K562 (cell line): ENCODE data around the gene CEP72. TPM values are rescaled to one million over a fixed set of nuclear protein-coding genes. Genes with fewer than 3 reads are reported as not detected.
A peak's percentile ranks its signal among the peaks of the same experiment; 100 is the strongest.

Source experiments
- ATAC-seq: fragments of 200-7000 bp; cut with Tn5 transposase; 3 replicates; pipeline ENCODE4 v1.9.1; 2020; ENCODE audit warnings: moderate library complexity
- BruUV-seq: library from RNA; stranded (reverse); fragments of 400-500 nt; replicated peaks from 2 replicates; lab custom pipeline; 2021; lab: Mats Ljungman, UMichigan
- CTCF ChIA-PET: fragments of 300-600 bp; formaldehyde crosslinking; extraction: SDS; loops from one replicate; lab custom pipeline; 2021; ENCODE audit warnings: low intra/inter-chr PET ratio; lab: Yijun Ruan, JAX
- POLR2A ChIA-PET: fragments of 300-600, 350-650 bp; sonication (Branson Sonifier 250); formaldehyde crosslinking; extraction: SDS; loops from one replicate; lab custom pipeline; 2021; ENCODE audit warnings: antibody characterized with exemption, inconsistent platforms; lab: Yijun Ruan, JAX
- DNase-seq, 4 experiments: peaks; one replicate each; pipeline versions ENCODE4 v3.0.0 to v3.0.0-alpha.2; 2011 to 2018; ENCODE audit warnings: low spot score in 3 of 4, mixed read lengths in 3 of 4; ENCODE audit errors: extremely low read depth in 1 of 4
- FAIRE-seq: peaks from 2 replicates; lab custom pipeline; 2011; peaks lifted over from hg19 to GRCh38; lab: Jason Lieb, UNC
- H2AFZ ChIP-seq: 2 replicates; pipeline ENCODE4 v1.6.0; 2011; ENCODE audit warnings: low read depth, low read length, control low read depth, inconsistent platforms
- H3K27ac ChIP-seq: fragments of 200-600 bp; 3 replicates; pipeline ENCODE4 v1.8.0; 2011; ENCODE audit warnings: low read depth, mild to moderate bottlenecking, control low read depth, inconsistent platforms, low read length, moderate library complexity, mixed read lengths; ENCODE audit errors: extremely low read depth
- H3K27me3 ChIP-seq, 2 experiments: fragments of 300-600 bp in 1 of 2; 2 replicates in 1 of 2; 3 replicates in 1 of 2; pipeline versions ENCODE4 v1.6.0 to v1.8.0; 2011; ENCODE audit warnings: inconsistent platforms in 2 of 2, low read length in 2 of 2, mild to moderate bottlenecking in 1 of 2, mixed read lengths in 1 of 2, moderate library complexity in 1 of 2; ENCODE audit not compliant: control insufficient read depth in 2 of 2, insufficient read depth in 2 of 2
- H3K36me3 ChIP-seq: fragments of 300-600 bp; 3 replicates; pipeline ENCODE4 v1.8.0; 2011; ENCODE audit warnings: mild to moderate bottlenecking, low read length, inconsistent platforms; ENCODE audit not compliant: control insufficient read depth, insufficient read depth
- H3K4me1 ChIP-seq, 2 experiments: fragments of 200-600 bp in 1 of 2; replicated peaks in 1 of 2; 2 replicates in 1 of 2; 3 replicates in 1 of 2; pipeline versions ENCODE4 v1.5.1 to v1.8.0; 2011; ENCODE audit warnings: inconsistent platforms in 2 of 2, low read length in 2 of 2, mild to moderate bottlenecking in 1 of 2, mixed read lengths in 1 of 2, moderate library complexity in 1 of 2; ENCODE audit not compliant: control insufficient read depth in 2 of 2, insufficient read depth in 2 of 2
- H3K4me2 ChIP-seq: 2 replicates; pipeline ENCODE4 v1.6.1; 2011; ENCODE audit warnings: low read length, control low read depth, inconsistent platforms, mixed read lengths; ENCODE audit not compliant: insufficient read depth
- H3K4me3 ChIP-seq: fragments of 200-600 bp; sonication (generic), shearing (Covaris generic); 2 replicates; pipeline ENCODE4 v1.5.1; 2016; ENCODE audit warnings: control low read depth, inconsistent platforms
- H3K79me2 ChIP-seq: fragments of 200-600 bp; 3 replicates; pipeline ENCODE4 v1.8.0; 2011; ENCODE audit warnings: low read length, inconsistent platforms; ENCODE audit not compliant: control insufficient read depth, insufficient read depth
- H3K9ac ChIP-seq, 2 experiments: 2 replicates each; pipeline versions ENCODE4 v1.6.0 to v1.6.1; 2011; ENCODE audit warnings: low read depth in 2 of 2, low read length in 2 of 2, control low read depth in 1 of 2, inconsistent platforms in 1 of 2, mild to moderate bottlenecking in 1 of 2, mixed read lengths in 1 of 2; ENCODE audit not compliant: insufficient read depth in 1 of 2
- H3K9me1 ChIP-seq: one replicate; pipeline ENCODE4 v1.6.0; 2011; ENCODE audit warnings: inconsistent platforms, mild to moderate bottlenecking, low read length, moderate library complexity; ENCODE audit not compliant: control insufficient read depth, insufficient read depth
- H3K9me3 ChIP-seq: replicated peaks from 2 replicates; pipeline ENCODE4 v1.5.1; 2011; ENCODE audit warnings: low read depth, low read length, inconsistent platforms; ENCODE audit not compliant: control insufficient read depth, insufficient read depth
- H4K20me1 ChIP-seq: replicated peaks from 2 replicates; pipeline ENCODE4 v1.6.1; 2011; ENCODE audit warnings: low read length, inconsistent platforms, mixed read lengths; ENCODE audit not compliant: control insufficient read depth, insufficient read depth
- ATF3 ChIP-seq, 2 experiments: fragments of 450-650 bp in 1 of 2; sonication (generic) in 1 of 2; formaldehyde crosslinking in 1 of 2; IDR thresholded peaks in 1 of 2; conservative IDR thresholded peaks in 1 of 2; 2 replicates each; pipeline versions ENCODE4 v1.6.1 to v1.8.1; 2016 to 2023; ENCODE audit warnings: mild to moderate bottlenecking in 2 of 2, moderate library complexity in 2 of 2, inconsistent platforms in 1 of 2, missing genetic modification reagents in 1 of 2
- BDP1 ChIP-seq: IDR thresholded peaks from 3 replicates; pipeline ENCODE4 v1.6.1; 2011; ENCODE audit not compliant: insufficient read length, insufficient read depth
- C11orf30 ChIP-seq: fragments of 450-650 bp; IDR thresholded peaks from 2 replicates; pipeline ENCODE4 v1.6.1; 2016; ENCODE audit warnings: low read depth, mild to moderate bottlenecking
- ERF ChIP-seq: fragments of 450-650 bp; formaldehyde crosslinking; IDR thresholded peaks from 2 replicates; pipeline ENCODE4 v1.4.0; 2020; ENCODE audit warnings: mild to moderate bottlenecking, mixed read lengths
- IRF1 ChIP-seq: sonication (generic); formaldehyde crosslinking; IDR thresholded peaks from 2 replicates; pipeline ENCODE4 v1.8.0; 2022; ENCODE audit warnings: missing genetic modification reagents, mild to moderate bottlenecking, borderline replicate concordance
- NFIC ChIP-seq: fragments of 450-650 bp; IDR thresholded peaks from 2 replicates; pipeline ENCODE4 v1.6.1; 2017; ENCODE audit warnings: mild to moderate bottlenecking, inconsistent platforms
- SMARCC2 ChIP-seq: fragments of 450-650 bp; IDR thresholded peaks from 2 replicates; pipeline ENCODE4 v1.6.1; 2017; ENCODE audit warnings: antibody characterized with exemption, moderate library complexity, mild to moderate bottlenecking, low read depth
- SP1 ChIP-seq: sonication (generic); formaldehyde crosslinking; IDR thresholded peaks from 2 replicates; pipeline ENCODE4 v1.8.1; 2022; ENCODE audit warnings: mild to moderate bottlenecking, missing genetic modification reagents
- XRCC3 ChIP-seq: fragments of 450-650 bp; IDR thresholded peaks from 2 replicates; pipeline ENCODE4 v1.6.1; 2017; ENCODE audit warnings: mild to moderate bottlenecking, moderate library complexity
- ZNF436 ChIP-seq: fragments of 250-450, 450-650 bp; sonication (Bioruptor Pico); formaldehyde crosslinking; IDR thresholded peaks from 2 replicates; pipeline ENCODE4 v1.7.0; 2020; ENCODE audit warnings: mild to moderate bottlenecking
- WGBS: fragments of 100-300 bp; shearing (Covaris generic); methylation state at CpG from one replicate; pipeline ENCODE4 v1.1.6; 2016; ENCODE audit warnings: low coverage, mixed read lengths; ENCODE audit not compliant: insufficient coverage; ENCODE audit errors: missing lambda C conversion rate; 5-methylcytosine and 5-hydroxymethylcytosine counted together
- in situ Hi-C: fragments of 300-500 bp; cut with MboI; formaldehyde crosslinking; loops from 4 replicates; pipeline ENCODE4 v1.15.0; 2018; ENCODE audit warnings: inconsistent platforms, mixed read lengths
- intact Hi-C: fragments of 100-400 bp; cut with micrococcal nuclease; formaldehyde crosslinking; loops from 2 replicates; pipeline ENCODE4 v1.14.2; 2022
- polyA plus RNA-seq, 8 experiments: library from polyadenylated mRNA; depleted of rRNA in 4 of 8; stranded (reverse) in 5 of 8; unstranded in 3 of 8; fragments of >200 nt; fragmentation: Nextera tagmentation in 2 of 8; fragmentation: Illumina TruSeq in 1 of 8; extraction: Ambion mirVana in 2 of 8; extraction: Trizol in 1 of 8; gene quantifications; 2 replicates each; pipeline versions ENCODE4 v1.2.1 to v1.2.3, GENCODE V29; 2011 to 2014; ENCODE audit warnings: inconsistent platforms in 1 of 8, missing spikeins in 1 of 8
- total RNA-seq, 7 experiments: library from RNA; depleted of rRNA in 6 of 7; stranded (reverse); fragments of >200 nt in 6 of 7; fragmentation: Illumina TruSeq in 2 of 7; extraction: Trizol in 2 of 7; gene quantifications; 2 replicates each; pipeline versions ENCODE4 v1.2.1 to v1.2.3, GENCODE V29; 2011 to 2021; ENCODE audit warnings: low replicate concordance in 1 of 7

CEP72 gene
- total and polyA plus RNA-seq, 9 of the 15 experiments (the other 6 are each of a cell fraction or from before 2014, with no cell fraction given), result 0.89 to 38.1 (median 14.2) TPM

DNA sequence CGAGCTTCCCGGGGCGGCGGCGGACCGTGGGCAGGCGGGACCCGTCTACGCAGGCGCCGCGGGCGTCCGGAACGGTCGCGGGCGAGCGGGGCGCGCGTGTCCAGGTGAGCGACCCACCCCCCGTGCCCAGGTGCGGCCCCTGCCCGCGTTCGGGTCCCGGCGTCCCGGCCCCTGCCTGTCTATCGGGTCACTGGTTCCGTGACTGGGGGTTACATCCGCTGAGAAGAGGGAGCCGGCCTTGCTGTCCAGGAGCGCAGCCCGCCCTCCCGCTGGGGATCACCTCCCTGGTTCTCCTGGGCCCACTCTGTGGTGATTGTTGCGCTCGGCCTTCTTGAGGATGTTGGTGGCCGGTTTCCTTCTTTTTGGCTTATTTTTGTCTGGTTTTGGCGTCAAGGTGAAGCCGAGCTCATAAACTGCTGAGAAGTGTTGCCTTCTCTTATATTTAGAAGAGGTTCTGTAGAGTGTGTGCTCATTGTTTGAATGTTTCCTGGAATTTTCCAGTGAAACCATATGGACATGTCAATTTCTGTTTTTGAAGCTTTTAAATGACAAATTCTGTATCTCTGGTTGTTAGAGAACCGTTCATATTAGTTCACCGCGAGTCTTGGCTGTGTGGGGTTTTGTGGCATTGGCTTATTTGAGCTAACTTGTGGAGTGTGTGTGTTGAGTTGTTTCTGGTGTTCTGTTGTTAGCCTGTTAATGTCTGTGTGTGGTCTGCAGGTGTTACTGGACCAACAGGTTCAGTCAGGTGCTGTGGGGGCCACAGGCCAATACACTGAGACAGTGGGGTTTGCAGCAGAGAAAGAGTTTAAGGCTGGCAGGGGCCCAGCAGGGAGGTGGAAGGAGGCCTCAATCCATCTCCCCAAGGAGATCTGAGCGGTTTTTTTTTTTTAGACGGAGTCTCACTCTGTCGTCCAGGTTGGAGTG, 621 bp downstream of the CEP72 start:
- CTCF ChIA-PET, result no interaction called here
- BruUV-seq, result TSS peak; percentile 49
- TF ChIP-seq SMARCC2 (peak; percentile 44; the same call in 1 of the 2 replicates), NFIC (peak; percentile 81), BDP1 (no peak), ERF (no peak), C11orf30 (no peak), XRCC3 (no peak), IRF1 (CRISPR knock-in tag) (no peak), ATF3 (IDR thresholded peaks at IDR 0.05) (no peak), ATF3 (CRISPR knock-in tag; conservative IDR thresholded peaks at IDR 0.05) (0 out of 2 replicates have a peak, but pooled peaks have one; percentile 18), SP1 (no peak), ZNF436 (0 out of 2 replicates have a peak, but pooled peaks have one; percentile 44)

More for the DNA sequence above, 621 bp downstream of the CEP72 start:
- peak overlapping the region; percentile 89 for H3K4me2 ChIP-seq
- ATAC-seq, result peak; percentile 66
- H3K4me1 ChIP-seq, result peaks cover 14 to 32% of the 10 kb centered on the region in 2 experiments
- peak overlapping the region; percentile 76 for H3K27ac ChIP-seq
- H4K20me1 ChIP-seq, result peaks cover 19% of the 10 kb centered on the region
- peaks cover 12% of the 10 kb centered on the region for H3K9me1 ChIP-seq
- peaks cover 56% of the 10 kb centered on the region for H3K79me2 ChIP-seq
- in situ Hi-C loops, result loop anchor here (5.0 kb wide), 1 partner anchor 45 kb away; no protein-coding TSS in a partner anchor
- WGBS, result 8% methylated on average over 24 of the region's 49 CpGs
- peak overlapping the region; percentile 68 for H2AFZ ChIP-seq
- peak in 2 of 4 experiments; percentile 63 to 64 for DNase-seq
- no peaks in the 10 kb centered on the region for H3K9me3 ChIP-seq
- peak overlapping the region; percentile 80 to 97 for H3K9ac ChIP-seq
- H3K4me3 ChIP-seq, result peak overlapping the region; percentile 87
- H3K36me3 ChIP-seq, result peaks cover 31% of the 10 kb centered on the region; the same call in 2 of the 3 replicates
- peaks cover 3 to 14% of the 10 kb centered on the region in 2 experiments; a peak in 3 of 5 replicates for H3K27me3 ChIP-seq
- POLR2A ChIA-PET, result interaction anchor here (0.8 to 2.4 kb wide), 3 partner anchors 9 to 11 kb away, joined by 3 to 18 read pairs (median 3); no protein-coding TSS in a partner anchor
- FAIRE-seq, result peak; percentile 74
- intact Hi-C loops, result loop anchor here (5.0 to 10.0 kb wide), 2 partner anchors 138 to 280 kb away; partner anchors contain the start of genes BRD9 and TRIP13
